A549 treated with CORT108297 at 1 μM for 4 hours (cell line): ENCODE measurements around the gene DYNC1H1. TPM values are rescaled to one million over a fixed set of nuclear protein-coding genes. Genes with fewer than 3 reads are reported as not detected.

Experiments
- total RNA-seq: library from RNA; stranded (reverse); fragments of 200-300 nt; extraction: Qiagen RNA extraction; gene quantifications from 5 replicates; pipeline ENCODE4 v1.2.3, GENCODE V29; 2022

DYNC1H1 gene
- 191 to 246 TPM (median 237 TPM) in 5 replicates for total RNA-seq

DNA sequence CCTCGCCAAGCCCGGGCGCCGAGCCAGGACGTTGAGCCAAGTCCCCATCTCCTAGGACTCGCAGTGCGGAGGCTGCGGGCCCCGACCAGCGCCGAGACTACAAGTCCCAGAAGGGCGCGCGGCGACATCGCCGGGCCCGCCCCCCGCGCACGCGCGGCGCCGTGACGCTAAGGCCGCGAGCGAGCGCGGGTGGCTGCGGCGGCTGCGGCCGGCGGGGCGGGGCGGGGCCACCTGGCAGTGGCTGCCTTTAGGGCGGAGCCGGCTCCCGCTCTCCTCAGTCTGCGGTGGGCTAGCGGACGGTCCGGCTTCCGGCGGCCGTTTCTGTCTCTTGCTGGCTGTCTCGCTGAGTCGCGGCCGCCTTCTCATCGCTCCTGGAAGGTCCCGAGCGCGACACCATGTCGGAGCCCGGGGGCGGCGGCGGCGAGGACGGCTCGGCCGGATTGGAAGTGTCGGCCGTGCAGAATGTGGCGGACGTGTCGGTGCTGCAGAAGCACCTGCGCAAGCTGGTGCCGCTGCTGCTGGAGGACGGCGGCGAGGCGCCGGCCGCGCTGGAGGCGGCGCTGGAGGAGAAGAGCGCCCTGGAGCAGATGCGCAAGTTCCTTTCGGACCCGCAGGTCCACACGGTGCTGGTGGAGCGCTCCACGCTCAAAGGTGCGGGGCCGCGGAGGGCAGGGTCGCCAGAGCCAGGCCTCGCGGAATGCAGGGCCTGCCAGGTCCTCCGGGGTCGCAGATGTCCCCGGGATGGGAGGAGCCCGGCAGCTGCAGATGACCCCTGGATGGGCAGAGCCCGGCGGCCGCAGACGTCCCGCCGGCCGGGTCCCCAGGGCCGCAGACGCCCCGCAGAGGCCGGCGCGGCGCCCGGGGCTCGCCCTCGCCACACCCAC, at the start of gene DYNC1H1:
Gene DYNC1H1, plus strand, starts transcription at position 277 of the 884 bp plus-strand sequence. Its CDS starts 119 bp downstream, at position 396.

DNA sequence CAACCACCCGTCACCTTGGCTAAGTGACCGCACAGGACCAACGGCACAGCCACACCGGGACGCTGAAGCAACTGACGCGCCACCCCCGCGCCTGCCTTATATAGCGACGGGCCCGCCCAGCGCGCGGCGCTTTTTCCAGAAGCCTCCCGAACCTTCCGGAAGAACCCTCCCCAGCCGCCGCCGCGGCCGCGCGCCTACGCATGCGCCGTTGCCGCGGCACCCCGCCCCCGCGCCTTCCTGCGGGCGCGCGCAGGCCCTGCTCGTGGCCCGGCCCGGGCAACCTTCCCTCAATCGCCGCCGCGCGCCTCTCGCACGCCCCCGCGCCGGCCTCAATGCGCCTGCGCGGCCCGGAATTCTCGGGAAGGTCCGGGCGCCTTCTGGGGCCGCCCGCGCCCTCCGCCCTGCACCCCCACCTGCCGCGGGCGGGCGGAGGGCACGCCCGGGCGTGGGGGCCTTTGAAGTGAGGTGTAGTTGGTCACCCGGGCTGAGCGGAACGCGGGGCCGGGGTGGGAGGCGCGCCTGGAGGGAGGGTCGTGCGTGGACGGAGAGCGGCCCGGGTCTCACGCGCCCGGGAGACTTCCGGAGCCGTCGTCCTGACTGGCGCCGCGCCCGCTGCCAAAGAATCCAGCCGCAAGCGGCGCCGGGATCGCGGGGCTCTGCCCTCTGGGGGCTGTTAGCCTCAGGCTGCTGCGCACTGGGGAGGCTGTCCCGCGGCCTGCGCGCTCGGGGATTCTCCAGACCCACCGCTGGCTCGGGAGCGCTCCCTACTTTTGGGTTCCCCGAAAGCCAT, 122.8 kb downstream of the DYNC1H1 start, which contains the start of gene HSP90AA1:
Gene HSP90AA1, minus strand, starts transcription at position 73 of the 790 bp plus-strand sequence. CDS start 666 bp downstream, outside the sequence.

Other genes starting within 250 kb of the DYNC1H1 start
- 62.8 to 77.8 TPM (median 69.9 TPM) in 5 replicates for gene PPP2R5C, start 202.9 kb upstream of the DYNC1H1 start, total RNA-seq
- 720 to 1,265 TPM (median 801 TPM) in 5 replicates for gene HSP90AA1, start 122.5 kb downstream of the DYNC1H1 start, total RNA-seq
- 19.7 to 22.7 TPM (median 21.4 TPM) in 5 replicates for gene WDR20, start 175.3 kb downstream of the DYNC1H1 start, total RNA-seq